Hepatocyte (in vitro differentiated cells): ENCODE measurements around the gene COL11A2. TPM values are rescaled to one million over a fixed set of nuclear protein-coding genes. Genes with fewer than 3 reads are reported as not detected.

ENCODE experiments used
- DNase-seq: peaks from one replicate; pipeline ENCODE4 v3.0.0-alpha.2; 2016; ENCODE audit warnings: low spot score
- H2AFZ ChIP-seq: fragments of 200-600 bp; sonication (generic); 2 replicates; pipeline ENCODE4 v1.6.0; 2016; ENCODE audit warnings: antibody characterized with exemption, mild to moderate bottlenecking
- H3K27ac ChIP-seq: fragments of 200-600 bp; sonication (generic); 2 replicates; pipeline ENCODE4 v1.5.1; 2016; ENCODE audit warnings: mild to moderate bottlenecking
- H3K27me3 ChIP-seq: fragments of 200-600 bp; sonication (generic); 2 replicates; pipeline ENCODE4 v1.6.1; 2016
- H3K36me3 ChIP-seq: fragments of 200-600 bp; sonication (generic); replicated peaks from 2 replicates; pipeline ENCODE4 v1.5.1; 2016; ENCODE audit warnings: low read depth; ENCODE audit not compliant: insufficient read depth
- H3K4me1 ChIP-seq: fragments of 200-600 bp; sonication (generic); 2 replicates; pipeline ENCODE4 v1.5.1; 2016; ENCODE audit warnings: mild to moderate bottlenecking, moderate library complexity; ENCODE audit not compliant: insufficient read depth
- H3K4me2 ChIP-seq: fragments of 200-600 bp; sonication (generic); 2 replicates; pipeline ENCODE4 v1.6.0; 2016
- H3K4me3 ChIP-seq: fragments of 200-600 bp; sonication (generic); 2 replicates; pipeline ENCODE4 v1.5.1; 2016; ENCODE audit warnings: mild to moderate bottlenecking
- H3K79me2 ChIP-seq: fragments of 200-600 bp; sonication (generic); 2 replicates; pipeline ENCODE4 v1.6.0; 2017; ENCODE audit warnings: mild to moderate bottlenecking
- H3K9me2 ChIP-seq: fragments of 200-600 bp; sonication (generic); replicated peaks from 2 replicates; pipeline ENCODE4 v1.6.0; 2017; ENCODE audit warnings: mild to moderate bottlenecking; ENCODE audit not compliant: insufficient read depth
- H3K9me3 ChIP-seq: fragments of 200-600 bp; sonication (generic); 2 replicates; pipeline ENCODE4 v1.5.1; 2016; ENCODE audit warnings: low read depth, mild to moderate bottlenecking
- H4K20me1 ChIP-seq: fragments of 200-600 bp; sonication (generic); 2 replicates; pipeline ENCODE4 v1.6.0; 2016; ENCODE audit warnings: mild to moderate bottlenecking; ENCODE audit not compliant: insufficient read depth, poor library complexity, severe bottlenecking
- EZH2 ChIP-seq: fragments of 200-600 bp; sonication (generic); IDR thresholded peaks from 2 replicates; pipeline ENCODE4 v1.6.1; 2016; ENCODE audit warnings: antibody characterized with exemption, mild to moderate bottlenecking, borderline replicate concordance
- EZH2phosphoT487 ChIP-seq: fragments of 200-600 bp; sonication (generic); IDR thresholded peaks from one replicate; pipeline ENCODE4 v1.6.1; 2018; ENCODE audit warnings: antibody characterized with exemption, mild to moderate bottlenecking, low read depth, moderate library complexity; ENCODE audit not compliant: unreplicated experiment, severe bottlenecking
- WGBS: methylation state at CpG from one replicate; pipeline ENCODE4 v1.1.6; 2016; ENCODE audit warnings: low lambda C conversion rate; ENCODE audit errors: missing lambda C conversion rate; 5-methylcytosine and 5-hydroxymethylcytosine counted together
- polyA plus RNA-seq: library from polyadenylated mRNA; unstranded; fragments of >200 nt; fragmentation: Nextera tagmentation; extraction: Ambion mirVana; gene quantifications from 2 replicates; pipeline ENCODE4 v1.2.1, GENCODE V29; 2016
- total RNA-seq: library from RNA; depleted of rRNA; stranded (reverse); fragments of >200 nt; gene quantifications from 2 replicates; pipeline ENCODE4 v1.2.3, GENCODE V29; 2014
- TF ChIP-seq, protein P1 (sequence below): fragments of 200-600 bp; sonication (generic); IDR thresholded peaks from 2 replicates; pipeline ENCODE4 v1.5.1; 2016; ENCODE audit warnings: antibody characterized with exemption, mild to moderate bottlenecking; ENCODE audit not compliant: poor library complexity

Gene COL11A2
- total and polyA plus RNA-seq, 2 experiments from 2014 or later = 3.0 to 4.7 TPM

DNA sequence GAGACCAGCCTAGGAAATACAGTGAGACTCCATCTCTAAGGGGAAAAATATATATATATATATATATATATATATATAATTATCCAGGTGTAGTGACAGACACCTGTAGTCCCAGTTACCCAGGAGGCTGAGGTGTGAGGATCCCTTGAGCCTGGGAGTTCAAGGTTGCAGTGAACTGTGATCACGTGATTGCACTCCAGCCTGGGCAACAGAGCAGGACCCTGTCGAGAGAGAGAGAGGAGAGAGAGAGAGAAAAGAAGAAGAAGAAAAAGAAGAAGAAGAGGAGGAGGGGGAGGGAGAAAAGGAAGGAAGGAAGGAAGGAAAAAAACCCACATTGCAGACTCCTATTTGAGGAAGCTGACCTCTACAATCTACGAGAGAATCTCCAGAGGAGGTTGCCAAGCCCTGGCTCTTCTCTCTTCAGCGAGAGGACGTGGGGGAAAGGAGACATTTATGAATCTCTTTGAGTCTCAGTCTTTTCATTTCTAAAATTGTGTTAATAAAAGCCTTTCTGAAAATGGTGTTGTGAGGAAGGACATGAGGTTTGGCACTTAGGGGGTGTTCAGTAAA is 49.7 kb downstream of the COL11A2 start:
- no peak for TF ChIP-seq EZH2
- TF ChIP-seq, protein P1, sequence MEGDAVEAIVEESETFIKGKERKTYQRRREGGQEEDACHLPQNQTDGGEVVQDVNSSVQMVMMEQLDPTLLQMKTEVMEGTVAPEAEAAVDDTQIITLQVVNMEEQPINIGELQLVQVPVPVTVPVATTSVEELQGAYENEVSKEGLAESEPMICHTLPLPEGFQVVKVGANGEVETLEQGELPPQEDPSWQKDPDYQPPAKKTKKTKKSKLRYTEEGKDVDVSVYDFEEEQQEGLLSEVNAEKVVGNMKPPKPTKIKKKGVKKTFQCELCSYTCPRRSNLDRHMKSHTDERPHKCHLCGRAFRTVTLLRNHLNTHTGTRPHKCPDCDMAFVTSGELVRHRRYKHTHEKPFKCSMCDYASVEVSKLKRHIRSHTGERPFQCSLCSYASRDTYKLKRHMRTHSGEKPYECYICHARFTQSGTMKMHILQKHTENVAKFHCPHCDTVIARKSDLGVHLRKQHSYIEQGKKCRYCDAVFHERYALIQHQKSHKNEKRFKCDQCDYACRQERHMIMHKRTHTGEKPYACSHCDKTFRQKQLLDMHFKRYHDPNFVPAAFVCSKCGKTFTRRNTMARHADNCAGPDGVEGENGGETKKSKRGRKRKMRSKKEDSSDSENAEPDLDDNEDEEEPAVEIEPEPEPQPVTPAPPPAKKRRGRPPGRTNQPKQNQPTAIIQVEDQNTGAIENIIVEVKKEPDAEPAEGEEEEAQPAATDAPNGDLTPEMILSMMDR = no peak
- no peak for TF ChIP-seq EZH2phosphoT487
- DNase-seq = no peak
- Histone ChIP-seq H3K4me2 (no peak overlapping the region), H3K4me1 (no peaks in the 10 kb centered on the region), H4K20me1 (no peaks in the 10 kb centered on the region), H3K27me3 (peaks cover 3% of the 10 kb centered on the region), H3K4me3 (no peak overlapping the region), H3K36me3 (no peaks in the 10 kb centered on the region), H3K27ac (no peak overlapping the region), H3K9me2 (no peaks in the 10 kb centered on the region), H3K9me3 (no peaks in the 10 kb centered on the region), H3K79me2 (no peaks in the 10 kb centered on the region), H2AFZ (no peak overlapping the region)
- WGBS = 70% methylated on average over 5 of the region's 5 CpGs

DNA sequence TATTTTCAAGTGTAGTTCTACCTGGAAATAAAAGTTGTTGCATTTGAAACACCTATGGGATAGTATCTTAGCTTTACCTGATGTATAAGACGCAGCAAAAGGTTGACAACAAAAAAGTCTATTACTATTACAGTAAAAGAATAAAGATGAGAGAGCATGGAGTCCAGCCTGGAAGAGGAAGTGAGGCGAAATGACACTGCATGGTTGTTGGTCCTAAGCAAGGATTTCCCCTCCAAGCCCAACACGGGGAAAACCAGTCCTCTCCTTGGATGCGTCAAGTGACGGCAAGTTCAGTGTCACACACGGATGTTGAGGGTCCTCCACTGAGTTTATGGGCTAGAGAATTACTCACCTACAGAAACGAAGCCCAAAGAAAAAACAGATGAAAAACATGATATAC is 51.7 kb downstream of the COL11A2 start:
- H3K4me3 ChIP-seq = no peak overlapping the region
- H3K4me2 ChIP-seq = no peak overlapping the region
- H3K79me2 ChIP-seq = no peaks in the 10 kb centered on the region
- no peaks in the 10 kb centered on the region for H3K4me1 ChIP-seq
- no peaks in the 10 kb centered on the region for H3K9me3 ChIP-seq
- 87% methylated on average over 7 of the region's 7 CpGs for whole genome bisulfite sequencing
- no peaks in the 10 kb centered on the region for H3K9me2 ChIP-seq
- peaks cover 3% of the 10 kb centered on the region for H3K27me3 ChIP-seq
- H3K27ac ChIP-seq = no peak overlapping the region
- H4K20me1 ChIP-seq = no peaks in the 10 kb centered on the region
- no peak for DNase-seq
- H2AFZ ChIP-seq = no peak overlapping the region
- TF ChIP-seq, protein P1 = no peak
- no peak for TF ChIP-seq EZH2
- no peak for TF ChIP-seq EZH2phosphoT487
- H3K36me3 ChIP-seq = no peaks in the 10 kb centered on the region

DNA sequence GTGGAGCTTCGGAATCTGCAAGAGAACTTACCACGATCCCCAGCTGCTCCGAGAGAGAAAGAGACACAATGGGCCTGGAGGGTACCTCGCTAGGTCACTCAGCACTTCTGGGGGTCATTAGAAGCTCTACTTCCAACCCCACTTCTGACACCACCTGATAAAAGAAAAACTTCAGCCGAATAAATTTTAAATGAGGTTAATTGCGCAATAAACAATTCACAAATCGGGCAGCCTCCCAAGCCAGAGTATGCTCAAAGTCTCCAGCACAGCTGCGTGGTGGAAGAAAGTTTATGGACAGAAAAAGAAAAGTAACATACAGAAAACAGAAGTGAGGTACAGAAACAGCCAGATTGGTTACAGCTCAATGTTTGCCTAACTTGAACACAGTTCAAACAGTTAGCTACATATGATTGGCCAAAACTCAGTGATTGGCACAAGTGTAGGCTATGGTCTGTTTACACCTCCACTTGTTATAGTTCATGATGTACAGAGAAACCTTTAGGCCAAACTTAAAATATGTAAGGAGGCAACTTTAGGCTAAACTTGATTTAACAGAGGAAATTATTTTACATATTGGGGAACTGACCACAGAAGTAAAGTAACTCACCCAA is 52.6 kb downstream of the COL11A2 start:
- Histone ChIP-seq H3K4me3 (no peak overlapping the region), H3K9me2 (no peaks in the 10 kb centered on the region), H3K4me2 (no peak overlapping the region), H3K9me3 (no peaks in the 10 kb centered on the region), H3K79me2 (no peaks in the 10 kb centered on the region), H2AFZ (no peak overlapping the region), H3K4me1 (no peaks in the 10 kb centered on the region), H4K20me1 (no peaks in the 10 kb centered on the region), H3K27ac (no peak overlapping the region), H3K27me3 (peaks cover 3% of the 10 kb centered on the region), H3K36me3 (no peaks in the 10 kb centered on the region)
- WGBS = 73% methylated on average over 8 of the region's 8 CpGs
- no peak for DNase-seq
- TF ChIP-seq EZH2phosphoT487 (no peak), EZH2 (no peak)
- TF ChIP-seq, protein P1 = no peak
